ENCODE data around the gene SLIT3.

DNA sequence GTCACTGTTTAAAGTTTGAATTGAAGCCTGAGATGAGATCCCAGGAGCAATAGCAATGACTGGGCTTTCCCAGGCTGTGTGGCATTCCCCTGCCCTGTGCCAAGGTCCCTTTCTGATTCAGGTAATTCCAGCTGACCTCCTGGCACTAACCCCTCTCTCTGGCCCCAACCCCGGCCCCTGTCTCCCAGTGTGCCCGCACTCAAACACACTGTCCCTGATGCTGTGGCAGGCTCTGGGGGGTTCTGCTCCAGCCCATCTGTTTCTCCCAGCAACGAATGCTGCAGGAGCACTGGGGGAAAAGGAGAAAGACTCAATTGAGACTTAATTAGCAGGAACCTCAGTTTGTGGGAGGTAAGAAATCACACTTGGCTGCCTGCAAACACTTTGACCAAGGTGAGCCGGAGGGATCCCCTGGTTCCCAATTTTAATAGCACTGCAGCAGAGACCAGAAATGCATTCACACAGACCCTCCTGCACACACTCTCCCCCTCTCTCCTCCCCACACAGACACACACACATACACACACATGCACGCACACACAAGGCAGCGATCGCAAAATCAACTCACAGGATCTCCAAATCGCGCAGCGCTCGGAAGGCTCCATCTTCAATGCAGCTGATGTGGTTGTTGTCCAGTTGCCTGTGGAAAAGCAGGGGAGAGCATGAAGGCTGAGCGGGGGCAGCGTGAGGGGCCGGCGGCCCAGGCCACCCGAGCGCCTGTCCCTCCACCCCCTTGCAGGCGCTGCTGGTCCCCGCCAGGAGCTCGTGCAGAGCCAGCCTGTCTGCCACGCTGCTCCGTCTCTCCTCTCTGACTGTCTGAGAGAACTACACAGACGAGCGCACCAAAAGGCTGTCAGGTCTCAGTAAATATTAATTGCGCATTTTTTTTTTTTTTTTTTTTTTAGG is 456.7 kb downstream of the SLIT3 start:
- TF ChIP-seq CTCF (IDR thresholded peaks at IDR 0.05; ENCODE audit: low read depth, low read length) (no peak), EZH2phosphoT487 (IDR thresholded peaks at IDR 0.05; ENCODE audit: low read depth) (no peak)
